IMR-90 (cell line): Measurements from ENCODE around the gene OTOG. TPM values are rescaled to one million over a fixed set of nuclear protein-coding genes. Genes with fewer than 3 reads are reported as not detected.

Source experiments
- ATAC-seq: fragments of 200-7000 bp; cut with Tn5 transposase; 2 replicates; pipeline ENCODE4 v1.9.1; 2020; ENCODE audit warnings: low read depth, mild to moderate bottlenecking, moderate library complexity
- BruUV-seq: library from RNA; stranded (reverse); fragments of 400-500 nt; replicated peaks from 2 replicates; lab custom pipeline; 2021; lab: Mats Ljungman, UMichigan
- CTCF ChIA-PET: fragments of 300-600 bp; formaldehyde crosslinking; extraction: SDS; loops from one replicate; lab custom pipeline; 2021; ENCODE audit warnings: antibody characterized with exemption; lab: Yijun Ruan, JAX
- POLR2A ChIA-PET: fragments of 300-600 bp; sonication (Branson Sonifier 250); formaldehyde crosslinking; loops from one replicate; lab custom pipeline; 2022; ENCODE audit warnings: antibody characterized with exemption; ENCODE audit not compliant: unreplicated experiment; lab: Charles Lee
- DNase-seq: peaks from one replicate; pipeline ENCODE4 v3.0.0; 2013
- H2AFZ ChIP-seq: replicated peaks from 2 replicates; pipeline ENCODE3; 2013; ENCODE audit warnings: low read length, mild to moderate bottlenecking; ENCODE audit not compliant: poor library complexity
- H2AK5ac ChIP-seq: 2 replicates; pipeline ENCODE4 v1.6.1; 2013; ENCODE audit warnings: low read depth, low read length, inconsistent platforms
- H2AK9ac ChIP-seq: replicated peaks from 2 replicates; pipeline ENCODE3; 2013; ENCODE audit warnings: mild to moderate bottlenecking, low read depth, low read length, moderate library complexity; ENCODE audit not compliant: poor library complexity
- H2BK120ac ChIP-seq: 2 replicates; pipeline ENCODE4 v1.6.1; 2013; ENCODE audit warnings: low read depth, low read length, inconsistent platforms
- H2BK15ac ChIP-seq: 3 replicates; pipeline ENCODE4 v1.6.1; 2013; ENCODE audit warnings: low read depth, low read length, inconsistent platforms
- H2BK20ac ChIP-seq: 2 replicates; pipeline ENCODE4 v1.6.1; 2013; ENCODE audit warnings: low read depth, mild to moderate bottlenecking, inconsistent platforms, low read length, moderate library complexity
- H2BK5ac ChIP-seq: 2 replicates; pipeline ENCODE4 v1.6.1; 2013; ENCODE audit warnings: mild to moderate bottlenecking, low read depth, low read length, inconsistent platforms; ENCODE audit not compliant: poor library complexity, severe bottlenecking
- H3K14ac ChIP-seq: replicated peaks from 2 replicates; pipeline ENCODE4 v1.6.1; 2013; ENCODE audit warnings: low read depth, low read length, inconsistent platforms
- H3K18ac ChIP-seq: 2 replicates; pipeline ENCODE4 v1.6.1; 2013; ENCODE audit warnings: low read depth, low read length, control low read depth
- H3K23ac ChIP-seq: 2 replicates; pipeline ENCODE4 v1.6.1; 2013; ENCODE audit warnings: low read depth, low read length, inconsistent platforms
- H3K27ac ChIP-seq: 2 replicates; pipeline ENCODE4 v1.5.1; 2013; ENCODE audit warnings: mild to moderate bottlenecking, control low read depth, low read length; ENCODE audit not compliant: insufficient read depth
- H3K27me3 ChIP-seq: 2 replicates; pipeline ENCODE4 v1.6.1; 2013; ENCODE audit warnings: low read length; ENCODE audit not compliant: control insufficient read depth, insufficient read depth
- H3K36me3 ChIP-seq: 2 replicates; pipeline ENCODE4 v1.6.1; 2013; ENCODE audit warnings: low read length, mixed read lengths; ENCODE audit not compliant: control insufficient read depth, insufficient read depth
- H3K4ac ChIP-seq: 2 replicates; pipeline ENCODE4 v1.6.1; 2013; ENCODE audit warnings: low read depth, low read length, inconsistent platforms
- H3K4me1 ChIP-seq: 2 replicates; pipeline ENCODE4 v1.6.1; 2013; ENCODE audit warnings: low read length, mixed read lengths; ENCODE audit not compliant: control insufficient read depth, insufficient read depth
- H3K4me2 ChIP-seq: 2 replicates; pipeline ENCODE4 v1.6.1; 2013; ENCODE audit warnings: low read depth, mild to moderate bottlenecking, control low read depth, low read length, moderate library complexity
- H3K4me3 ChIP-seq: 2 replicates; pipeline ENCODE4 v1.5.1; 2013; ENCODE audit warnings: low read depth, mild to moderate bottlenecking, control low read depth, low read length, moderate library complexity; ENCODE audit not compliant: insufficient read depth
- H3K56ac ChIP-seq: 2 replicates; pipeline ENCODE4 v1.6.1; 2013; ENCODE audit warnings: low read length, inconsistent platforms; ENCODE audit not compliant: insufficient read depth; ENCODE audit errors: extremely low read depth
- H3K79me1 ChIP-seq, 2 experiments: 2 replicates each; pipeline ENCODE4 v1.6.1; 2013; ENCODE audit warnings: low read length in 2 of 2, inconsistent platforms in 1 of 2, low read depth in 1 of 2
- H3K9ac ChIP-seq: 2 replicates; pipeline ENCODE4 v1.6.1; 2013; ENCODE audit warnings: low read depth, low read length, control low read depth
- H3K9me1 ChIP-seq: 2 replicates; pipeline ENCODE4 v1.6.1; 2013; ENCODE audit warnings: low read length, inconsistent platforms; ENCODE audit not compliant: insufficient read depth
- H3K9me3 ChIP-seq: 2 replicates; pipeline ENCODE4 v1.6.1; 2013; ENCODE audit warnings: low read length; ENCODE audit not compliant: control insufficient read depth, insufficient read depth
- H4K20me1 ChIP-seq: 2 replicates; pipeline ENCODE4 v1.6.1; 2013; ENCODE audit warnings: low read length, inconsistent platforms; ENCODE audit not compliant: insufficient read depth
- H4K5ac ChIP-seq: 2 replicates; pipeline ENCODE4 v1.6.1; 2013; ENCODE audit warnings: mild to moderate bottlenecking, low read depth, low read length, control low read depth
- H4K8ac ChIP-seq, 2 experiments: 2 replicates each; pipeline ENCODE4 v1.6.1; 2013; ENCODE audit warnings: low read depth in 2 of 2, low read length in 2 of 2, control low read depth in 1 of 2, inconsistent platforms in 1 of 2
- H4K91ac ChIP-seq: 2 replicates; pipeline ENCODE4 v1.6.1; 2013; ENCODE audit warnings: low read depth, low read length, inconsistent platforms; ENCODE audit not compliant: insufficient read depth
- BHLHE40 ChIP-seq: fragments of 150-350 bp; IDR thresholded peaks from 2 replicates; pipeline ENCODE4 v1.6.1; 2016; ENCODE audit warnings: mild to moderate bottlenecking, low read depth, low read length
- RAD21 ChIP-seq: IDR thresholded peaks from 2 replicates; pipeline ENCODE4 v1.6.1; 2012; ENCODE audit warnings: low read length, improper control_type of control experiment
- WGBS, 2 experiments: methylation state at CpG; one replicate each; pipeline versions ENCODE4 v1.1.5 to v1.1.7; 2013; ENCODE audit warnings: missing lambda C conversion rate in 2 of 2; ENCODE audit not compliant: insufficient read length in 1 of 2; ENCODE audit errors: extremely low coverage in 2 of 2; 5-methylcytosine and 5-hydroxymethylcytosine counted together
- dilution Hi-C: fragments of 300-500 bp; cut with HindIII; formaldehyde crosslinking; loops from one replicate; pipeline ENCODE4 v1.14.3; 2018; ENCODE audit warnings: low sequenced_read_pairs; ENCODE audit not compliant: unreplicated experiment
- in situ Hi-C: fragments of 300-500 bp; cut with MboI; formaldehyde crosslinking; loops from 3 replicates; pipeline ENCODE4 v1.14.3; 2019; ENCODE audit warnings: low sequenced_read_pairs, inconsistent platforms, mixed read lengths
- intact Hi-C: fragments of 100-400 bp; cut with micrococcal nuclease; formaldehyde crosslinking; loops from 2 replicates; pipeline ENCODE4 v1.10.0; 2022
- polyA plus RNA-seq, 3 experiments: library from polyadenylated mRNA; depleted of rRNA; stranded (reverse); fragments of >200 nt; gene quantifications; 2 replicates each; pipeline ENCODE4 v1.2.3, GENCODE V29; 2012; ENCODE audit warnings: low replicate concordance in 1 of 3
- total RNA-seq: library from RNA; depleted of rRNA; stranded (reverse); fragments of >200 nt; gene quantifications from 2 replicates; pipeline ENCODE4 v1.2.3, GENCODE V29; 2012

The OTOG gene
- total and polyA plus RNA-seq, 2 of the 4 experiments (the other 2 are of a cell fraction) = not detected

GRCh38 chr11:17533778-17534415 is 13.2 kb upstream of the OTOG start:
- Histone ChIP-seq H3K4me2 (no peak overlapping the region), H3K9me3 (no peaks in the 10 kb centered on the region), H3K14ac (no peak overlapping the region), H3K27me3 (peaks cover 15% of the 10 kb centered on the region), H4K91ac (no peak overlapping the region), H2AFZ (no peak overlapping the region), H3K18ac (no peak overlapping the region), H2BK20ac (no peak overlapping the region), H3K56ac (no peak overlapping the region), H2BK15ac (no peak overlapping the region), H2BK120ac (no peak overlapping the region), H4K5ac (no peak overlapping the region), H2BK5ac (no peak overlapping the region), H3K4me3 (no peak overlapping the region), H4K8ac (no peak overlapping the region), H3K79me1 (no peaks in the 10 kb centered on the region), H2AK5ac (no peak overlapping the region), H3K4me1 (no peaks in the 10 kb centered on the region), H3K9ac (no peak overlapping the region), H4K20me1 (no peaks in the 10 kb centered on the region), H3K36me3 (no peaks in the 10 kb centered on the region), H3K23ac (no peak overlapping the region), H3K27ac (no peak overlapping the region), H2AK9ac (no peak overlapping the region), H3K9me1 (no peaks in the 10 kb centered on the region), H3K4ac (no peak overlapping the region)
- BruUV-seq = no TSS peak
- intact Hi-C loops (no loop called here), dilution Hi-C loops (no loop called here), in situ Hi-C loops (no loop called here)
- 34% methylated on average over 5 of the region's 11 CpGs; no CpG with 5 or more reads in 1 of the 2 experiments for WGBS, 2 experiments
- ChIA-PET POLR2A (no interaction called here), CTCF (no interaction called here)
- ATAC-seq (no peak), DNase-seq (no peak)
- no peak for TF ChIP-seq BHLHE40
- TF ChIP-seq RAD21 = no peak
